Panc1 (cell line): ENCODE measurements around the gene NUP133. TPM values are rescaled to one million over a fixed set of nuclear protein-coding genes. Genes with fewer than 3 reads are reported as not detected.

Source experiments
- ATAC-seq: fragments of 200-7000 bp; cut with Tn5 transposase; 2 replicates; pipeline ENCODE4 v1.9.1; 2020; ENCODE audit warnings: mild to moderate bottlenecking, moderate library complexity
- BruUV-seq: library from RNA; stranded (reverse); fragments of 400-500 nt; replicated peaks from 2 replicates; lab custom pipeline; 2021; lab: Mats Ljungman, UMichigan
- CTCF ChIA-PET: fragments of 300-600 bp; sonication (Branson Sonifier 250); formaldehyde crosslinking; loops from one replicate; lab custom pipeline; 2022; ENCODE audit warnings: antibody characterized with exemption; lab: Charles Lee
- POLR2A ChIA-PET: fragments of 300-600 bp; sonication (Branson Sonifier 250); formaldehyde crosslinking; loops from one replicate; lab custom pipeline; 2022; ENCODE audit warnings: antibody characterized with exemption; lab: Charles Lee
- DNase-seq: peaks from one replicate; pipeline ENCODE4 v3.0.0-alpha.2; 2010; ENCODE audit warnings: low read depth, low spot score
- H3K27ac ChIP-seq: 2 replicates; pipeline ENCODE4 v1.5.1; 2011; ENCODE audit warnings: mild to moderate bottlenecking, low read length, inconsistent platforms
- H3K27me3 ChIP-seq: fragments of 200-500 bp; sonication (Bioruptor generic); 2 replicates; pipeline ENCODE4 v1.6.0; 2014; ENCODE audit warnings: low read length, inconsistent platforms; ENCODE audit not compliant: control insufficient read depth, insufficient read depth
- H3K36me3 ChIP-seq: fragments of 200-500 bp; sonication (Bioruptor generic); 2 replicates; pipeline ENCODE4 v1.5.1; 2014; ENCODE audit warnings: inconsistent platforms, mild to moderate bottlenecking, low read length, moderate library complexity; ENCODE audit not compliant: control insufficient read depth, insufficient read depth
- H3K4me1 ChIP-seq: 2 replicates; pipeline ENCODE4 v1.5.1; 2011; ENCODE audit warnings: inconsistent platforms, mild to moderate bottlenecking, low read length, moderate library complexity; ENCODE audit not compliant: control insufficient read depth, insufficient read depth
- H3K4me3 ChIP-seq, 2 experiments: 2 replicates each; pipeline ENCODE4 v1.5.1; 2011 to 2012; ENCODE audit warnings: low read depth in 2 of 2, low read length in 2 of 2, mild to moderate bottlenecking in 2 of 2, inconsistent platforms in 1 of 2, moderate library complexity in 1 of 2
- H3K9me3 ChIP-seq: fragments of 200-500 bp; sonication (Bioruptor generic); 2 replicates; pipeline ENCODE4 v1.5.1; 2014; ENCODE audit warnings: low read depth, mild to moderate bottlenecking, inconsistent platforms, low read length, moderate library complexity; ENCODE audit not compliant: control insufficient read depth, insufficient read depth
- CTCF ChIP-seq: fragments of 450-650 bp; IDR thresholded peaks from 2 replicates; pipeline ENCODE4 v1.5.1; 2017; ENCODE audit warnings: mild to moderate bottlenecking
- POLR2AphosphoS5 ChIP-seq: IDR thresholded peaks from 2 replicates; pipeline ENCODE4 v1.6.1; 2012; ENCODE audit warnings: mild to moderate bottlenecking, low read depth, low read length, moderate library complexity
- SIN3A ChIP-seq: IDR thresholded peaks from 2 replicates; pipeline ENCODE4 v1.6.1; 2012; ENCODE audit warnings: low read depth, mild to moderate bottlenecking, low read length, moderate library complexity, borderline replicate concordance; ENCODE audit not compliant: insufficient read depth
- TCF7L2 ChIP-seq: IDR thresholded peaks from 2 replicates; pipeline ENCODE4 v1.6.1; 2011; ENCODE audit warnings: mild to moderate bottlenecking, low read depth, low read length, inconsistent platforms
- in situ Hi-C: cut with HindIII; loops from 2 replicates; pipeline ENCODE4 v1.10.0; 2016; ENCODE audit warnings: low sequenced_read_pairs, low pct_unique_long_range_greater_than_20kb
- intact Hi-C: fragments of 100-400 bp; cut with micrococcal nuclease; formaldehyde crosslinking; loops from one replicate; pipeline ENCODE4 v1.10.0; 2022; ENCODE audit not compliant: unreplicated experiment
- total RNA-seq: library from RNA; stranded (reverse); gene quantifications from one replicate; pipeline ENCODE4 v1.2.1, GENCODE V29; 2021; ENCODE audit not compliant: unreplicated experiment
- TF ChIP-seq, protein P1 (sequence below), 2 experiments: IDR thresholded peaks; 2 replicates each; pipeline ENCODE4 v1.6.1; 2011 to 2012; ENCODE audit warnings: low read depth in 2 of 2, control low read depth in 1 of 2, low read length in 1 of 2, mild to moderate bottlenecking in 1 of 2, moderate library complexity in 1 of 2; ENCODE audit not compliant: insufficient read depth in 1 of 2

NUP133 gene
- total RNA-seq, 1 experiment from 2014 or later, result 39.5 TPM

GRCh38 chr1:229547542-229547941 is 39.4 kb upstream of the NUP133 start:
- no TSS peak for BruUV-seq
- CTCF ChIA-PET, result no interaction called here

GRCh38 chr1:229544587-229544986 is 36.4 kb upstream of the NUP133 start:
- DNase-seq (no peak), ATAC-seq (no peak)
- in situ Hi-C loops, result no loop called here
- Histone ChIP-seq H3K36me3 (peaks cover 2% of the 10 kb centered on the region), H3K27me3 (no peaks in the 10 kb centered on the region), H3K4me1 (no peaks in the 10 kb centered on the region), H3K4me3 (no peak overlapping the region), H3K9me3 (no peaks in the 10 kb centered on the region), H3K27ac (no peak overlapping the region)
- CTCF ChIA-PET, result no interaction called here
- intact Hi-C loops, result no loop called here
- no TSS peak for BruUV-seq
- TF ChIP-seq POLR2AphosphoS5 (no peak), SIN3A (no peak), CTCF (no peak), TCF7L2 (no peak)
- TF ChIP-seq, protein P1, sequence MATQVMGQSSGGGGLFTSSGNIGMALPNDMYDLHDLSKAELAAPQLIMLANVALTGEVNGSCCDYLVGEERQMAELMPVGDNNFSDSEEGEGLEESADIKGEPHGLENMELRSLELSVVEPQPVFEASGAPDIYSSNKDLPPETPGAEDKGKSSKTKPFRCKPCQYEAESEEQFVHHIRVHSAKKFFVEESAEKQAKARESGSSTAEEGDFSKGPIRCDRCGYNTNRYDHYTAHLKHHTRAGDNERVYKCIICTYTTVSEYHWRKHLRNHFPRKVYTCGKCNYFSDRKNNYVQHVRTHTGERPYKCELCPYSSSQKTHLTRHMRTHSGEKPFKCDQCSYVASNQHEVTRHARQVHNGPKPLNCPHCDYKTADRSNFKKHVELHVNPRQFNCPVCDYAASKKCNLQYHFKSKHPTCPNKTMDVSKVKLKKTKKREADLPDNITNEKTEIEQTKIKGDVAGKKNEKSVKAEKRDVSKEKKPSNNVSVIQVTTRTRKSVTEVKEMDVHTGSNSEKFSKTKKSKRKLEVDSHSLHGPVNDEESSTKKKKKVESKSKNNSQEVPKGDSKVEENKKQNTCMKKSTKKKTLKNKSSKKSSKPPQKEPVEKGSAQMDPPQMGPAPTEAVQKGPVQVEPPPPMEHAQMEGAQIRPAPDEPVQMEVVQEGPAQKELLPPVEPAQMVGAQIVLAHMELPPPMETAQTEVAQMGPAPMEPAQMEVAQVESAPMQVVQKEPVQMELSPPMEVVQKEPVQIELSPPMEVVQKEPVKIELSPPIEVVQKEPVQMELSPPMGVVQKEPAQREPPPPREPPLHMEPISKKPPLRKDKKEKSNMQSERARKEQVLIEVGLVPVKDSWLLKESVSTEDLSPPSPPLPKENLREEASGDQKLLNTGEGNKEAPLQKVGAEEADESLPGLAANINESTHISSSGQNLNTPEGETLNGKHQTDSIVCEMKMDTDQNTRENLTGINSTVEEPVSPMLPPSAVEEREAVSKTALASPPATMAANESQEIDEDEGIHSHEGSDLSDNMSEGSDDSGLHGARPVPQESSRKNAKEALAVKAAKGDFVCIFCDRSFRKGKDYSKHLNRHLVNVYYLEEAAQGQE (IDR thresholded peaks at IDR 0.05; ENCODE audit: insufficient read depth in 1 of 2, low read depth in 2 of 2, low read length in 1 of 2), result no peak
- POLR2A ChIA-PET, result no interaction called here

More at GRCh38 chr1:229547542-229547941, 39.4 kb upstream of the NUP133 start:
- no peaks in the 10 kb centered on the region for H3K27me3 ChIP-seq
- H3K4me1 ChIP-seq, result no peaks in the 10 kb centered on the region
- DNase-seq (no peak), ATAC-seq (no peak)
- POLR2A ChIA-PET, result no interaction called here
- in situ Hi-C loops (no loop called here), intact Hi-C loops (no loop called here)
- no peaks in the 10 kb centered on the region for H3K36me3 ChIP-seq
- H3K27ac ChIP-seq, result no peak overlapping the region
- TF ChIP-seq CTCF (no peak), POLR2AphosphoS5 (no peak), SIN3A (no peak), TCF7L2 (no peak)
- TF ChIP-seq, protein P1 (IDR thresholded peaks at IDR 0.05; ENCODE audit: insufficient read depth in 1 of 2, low read depth in 2 of 2, low read length in 1 of 2), result no peak
- H3K9me3 ChIP-seq, result no peaks in the 10 kb centered on the region
- no peak overlapping the region for H3K4me3 ChIP-seq
